Endodermal cell (in vitro differentiated cells): ENCODE data around the gene PRRT4. TPM values are rescaled to one million over a fixed set of nuclear protein-coding genes. Genes with fewer than 3 reads are reported as not detected.
A peak's percentile ranks its signal among the peaks of the same experiment; 100 is the strongest.

Experiments
- DNase-seq: peaks from one replicate; pipeline ENCODE4 v3.0.0-alpha.2; 2017
- H3K27ac ChIP-seq: 2 replicates; pipeline ENCODE4 v1.5.1; 2013; ENCODE audit warnings: mild to moderate bottlenecking, low read depth, low read length, moderate library complexity
- H3K27me3 ChIP-seq: 2 replicates; pipeline ENCODE4 v1.6.1; 2013; ENCODE audit warnings: mild to moderate bottlenecking, low read length, moderate library complexity; ENCODE audit not compliant: insufficient read depth, control insufficient read depth, poor library complexity, severe bottlenecking
- H3K36me3 ChIP-seq: 2 replicates; pipeline ENCODE4 v1.7.0; 2013; ENCODE audit warnings: mild to moderate bottlenecking, low read length, moderate library complexity; ENCODE audit not compliant: control insufficient read depth, insufficient read depth
- H3K4me1 ChIP-seq: one replicate; pipeline ENCODE4 v1.7.0; 2013; ENCODE audit warnings: low read length; ENCODE audit not compliant: control insufficient read depth, insufficient read depth
- H3K4me3 ChIP-seq: 2 replicates; pipeline ENCODE4 v1.5.1; 2013; ENCODE audit warnings: mild to moderate bottlenecking, low read length, moderate library complexity
- H3K9ac ChIP-seq: 2 replicates; pipeline ENCODE4 v1.6.1; 2013; ENCODE audit warnings: mild to moderate bottlenecking, low read length, moderate library complexity; ENCODE audit not compliant: poor library complexity, severe bottlenecking; ENCODE audit errors: extremely low read depth
- H3K9me3 ChIP-seq: 2 replicates; pipeline ENCODE4 v1.6.1; 2013; ENCODE audit warnings: mild to moderate bottlenecking, low read length, moderate library complexity; ENCODE audit not compliant: control insufficient read depth
- H3K27ac Mint-ChIP-seq: 2 replicates; pipeline ENCODE4 v1.8.0; 2020; ENCODE audit warnings: mixed read lengths
- H3K27me3 Mint-ChIP-seq: 2 replicates; pipeline ENCODE4 v1.8.0; 2021; ENCODE audit warnings: mild to moderate bottlenecking, mixed read lengths; ENCODE audit not compliant: insufficient read depth
- H3K36me3 Mint-ChIP-seq: 2 replicates; pipeline ENCODE4 v1.8.0; 2020; ENCODE audit warnings: low read depth, mixed read lengths
- H3K4me1 Mint-ChIP-seq: 2 replicates; pipeline ENCODE4 v1.8.0; 2020; ENCODE audit warnings: mixed read lengths
- H3K4me3 Mint-ChIP-seq: 2 replicates; pipeline ENCODE4 v1.8.0; 2020; ENCODE audit warnings: mild to moderate bottlenecking, moderate library complexity, mixed read lengths
- H3K9me3 Mint-ChIP-seq: 2 replicates; pipeline ENCODE4 v1.8.0; 2020; ENCODE audit warnings: mild to moderate bottlenecking, mixed read lengths
- CTCF ChIP-seq: fragments of 200-600 bp; sonication (generic); conservative IDR thresholded peaks from 2 replicates; pipeline ENCODE4 v1.5.0; 2021; ENCODE audit warnings: antibody characterized with exemption, mild to moderate bottlenecking
- WGBS, 2 experiments: methylation state at CpG; one replicate each; pipeline versions ENCODE4 v1.1.5 to v1.1.7; 2013; ENCODE audit warnings: missing lambda C conversion rate in 2 of 2, mixed read lengths in 1 of 2; ENCODE audit not compliant: insufficient coverage in 1 of 2, insufficient read length in 1 of 2; 5-methylcytosine and 5-hydroxymethylcytosine counted together
- total RNA-seq, 2 donors: library from RNA; stranded (reverse); fragmentation: NEBNext Ultra II Directional in 1 of 2; extraction: Animal tissue kit (Norgen Biotek cat#: 25700) in 1 of 2; gene quantifications; 2 replicates in 1 of 2; 3 replicates in 1 of 2; pipeline ENCODE4 v1.2.1, GENCODE V29; 2021

PRRT4 gene
- total RNA-seq, 2 donors from 2014 or later: 0.18 TPM; not detected in 1

GRCh38 chr7:128400566-128400965, 39.1 kb upstream of the PRRT4 start:
- Histone ChIP-seq H3K9me3 (no peaks in the 10 kb centered on the region), H3K36me3 (no peaks in the 10 kb centered on the region), H3K27me3 (peaks cover 10% of the 10 kb centered on the region), H3K4me1 (peaks cover 11% of the 10 kb centered on the region), H3K4me3 (no peak overlapping the region), H3K9ac (no peak overlapping the region), H3K27ac (no peak overlapping the region)
- H3K27me3 Mint-ChIP-seq: peaks cover 28% of the 10 kb centered on the region
- no peak for TF ChIP-seq CTCF
- DNase-seq: no peak
- peaks cover 13% of the 10 kb centered on the region for H3K36me3 Mint-ChIP-seq
- H3K4me3 Mint-ChIP-seq: no peak overlapping the region
- H3K4me1 Mint-ChIP-seq: peaks cover 6% of the 10 kb centered on the region
- no peak overlapping the region for H3K27ac Mint-ChIP-seq
- H3K9me3 Mint-ChIP-seq: no peaks in the 10 kb centered on the region
- WGBS, 2 experiments: 88 to 93% methylated on average over 4 to 5 of the region's 5 CpGs

- Mint-ChIP-seq H3K27me3 (peaks cover 24% of the 10 kb centered on the region), H3K9me3 (no peaks in the 10 kb centered on the region), H3K27ac (no peak overlapping the region), H3K4me3 (no peak overlapping the region), H3K36me3 (peaks cover 13% of the 10 kb centered on the region), H3K4me1 (peaks cover 6% of the 10 kb centered on the region)
- H3K27me3 ChIP-seq: peaks cover 5% of the 10 kb centered on the region
- TF ChIP-seq CTCF: no peak
- no peak overlapping the region for H3K4me3 ChIP-seq
- peaks cover 10% of the 10 kb centered on the region for H3K4me1 ChIP-seq
- no peaks in the 10 kb centered on the region for H3K36me3 ChIP-seq
- H3K9ac ChIP-seq: no peak overlapping the region
- H3K9me3 ChIP-seq: no peaks in the 10 kb centered on the region
- H3K27ac ChIP-seq: no peak overlapping the region
- 92 to 100% methylated on average over 4 to 7 of the region's 7 CpGs for WGBS, 2 experiments
- DNase-seq: no peak
Measured at GRCh38 chr7:128399991-128400390, 38.5 kb upstream of the PRRT4 start.

- no peak for DNase-seq
- TF ChIP-seq CTCF: peak; percentile 11
- Histone ChIP-seq H3K4me3 (no peak overlapping the region), H3K9ac (no peak overlapping the region), H3K27me3 (no peaks in the 10 kb centered on the region), H3K27ac (no peak overlapping the region), H3K9me3 (no peaks in the 10 kb centered on the region), H3K36me3 (no peaks in the 10 kb centered on the region), H3K4me1 (no peaks in the 10 kb centered on the region)
- Mint-ChIP-seq H3K9me3 (no peaks in the 10 kb centered on the region), H3K27me3 (peaks cover 15% of the 10 kb centered on the region), H3K27ac (no peak overlapping the region), H3K4me1 (peaks cover under 1% of the 10 kb centered on the region), H3K4me3 (no peak overlapping the region), H3K36me3 (peaks cover 13% of the 10 kb centered on the region)
- 63 to 69% methylated on average over 5 to 6 of the region's 6 CpGs for WGBS, 2 experiments
Measured at GRCh38 chr7:128398841-128399135, 37.3 kb upstream of the PRRT4 start.
